ENCODE measurements around the gene LYRM9.
"Not testable (repeated sequence)": the region's sequence is repeated elsewhere in the genome, so short reads cannot be mapped to it uniquely, and the experiment has no call there.

LYRM9 gene

GRCh38 chr17:27905447-27906225 is 12.5 kb upstream of the LYRM9 start:
- no peak for DNase-seq

DNA sequence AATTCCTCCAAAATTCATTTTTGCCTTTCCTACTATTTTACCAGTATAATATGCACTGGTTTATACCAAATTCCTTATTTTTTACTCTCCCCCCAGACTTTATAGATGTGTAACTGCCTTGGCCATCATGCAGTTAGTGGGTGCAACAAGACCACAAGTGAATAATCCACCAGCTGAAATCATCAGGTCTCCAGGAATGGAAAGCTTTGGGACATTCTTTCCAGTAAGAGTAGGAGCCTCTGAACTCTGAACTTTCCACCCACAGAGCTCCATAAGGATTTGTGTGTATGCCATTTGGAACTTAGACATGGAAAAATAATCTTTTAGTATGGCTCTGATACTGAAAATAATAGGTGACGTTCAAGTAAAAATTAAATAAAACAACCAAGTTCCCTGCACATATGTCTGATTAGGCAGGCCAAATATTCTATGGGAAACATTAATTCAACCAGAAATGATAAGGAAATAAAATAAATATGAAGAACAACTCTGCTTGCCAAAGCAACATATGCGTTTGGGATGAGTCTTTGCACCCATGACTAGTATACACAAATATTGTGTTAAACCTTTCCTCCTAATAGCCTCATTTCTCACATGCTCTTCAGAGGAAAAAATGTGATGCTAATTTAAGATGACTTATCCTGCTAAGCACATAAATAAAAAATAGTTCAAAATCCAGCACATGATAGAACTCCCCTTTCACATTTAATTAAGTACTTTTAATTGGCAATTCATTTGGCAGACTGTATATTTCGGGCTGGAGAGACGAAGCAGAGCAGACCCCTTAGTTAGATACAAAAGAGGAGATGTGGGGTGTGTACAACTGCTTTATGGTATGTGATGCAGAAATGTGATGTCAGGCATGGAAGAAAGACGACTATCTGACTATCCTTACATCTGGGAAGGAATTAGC is 11.6 kb upstream of the LYRM9 start:
- no peak for DNase-seq

DNA sequence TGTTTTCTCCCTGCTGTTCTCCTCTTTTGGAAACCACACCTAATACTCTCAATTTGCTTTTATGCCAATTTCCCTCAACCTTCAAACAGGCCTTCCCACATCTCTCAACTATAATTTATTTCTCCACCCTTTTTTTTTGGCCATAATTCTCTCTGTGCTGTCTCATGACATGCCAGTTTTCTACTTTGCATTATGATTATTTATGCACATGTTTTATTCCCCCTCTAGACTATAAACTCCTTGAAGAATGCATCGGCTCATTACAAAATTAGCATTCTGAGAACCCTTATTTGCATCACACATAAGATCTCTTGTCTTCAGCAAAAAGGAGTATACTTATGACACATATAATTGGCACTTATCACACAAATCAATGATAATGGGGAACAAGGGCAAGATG is 10.9 kb upstream of the LYRM9 start:
- DNase-seq: no peak

GRCh38 chr17:27899525-27899924 is 6.4 kb upstream of the LYRM9 start:
- DNase-seq: no peak

DNA sequence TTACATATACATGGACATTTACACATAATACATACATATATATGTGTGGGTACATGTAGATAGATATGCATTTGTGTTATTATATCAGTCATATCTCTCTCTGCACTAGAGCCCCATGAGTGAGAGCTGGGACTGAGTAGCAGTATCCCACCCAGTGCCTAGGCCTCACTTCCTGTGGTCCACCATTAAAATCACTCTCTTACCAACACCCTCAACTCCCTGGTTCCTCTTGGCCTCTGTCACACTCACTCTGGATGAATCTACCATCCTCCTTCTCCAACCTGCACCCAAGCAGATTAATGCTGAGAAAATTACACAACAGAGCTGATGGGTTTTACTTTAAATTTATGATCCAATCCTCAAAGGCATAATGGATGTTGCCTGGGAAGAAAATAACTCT is 4.9 kb upstream of the LYRM9 start:
- no peak for DNase-seq

GRCh38 chr17:27896701-27897100 is 3.5 kb upstream of the LYRM9 start:
- no peak for DNase-seq

DNA sequence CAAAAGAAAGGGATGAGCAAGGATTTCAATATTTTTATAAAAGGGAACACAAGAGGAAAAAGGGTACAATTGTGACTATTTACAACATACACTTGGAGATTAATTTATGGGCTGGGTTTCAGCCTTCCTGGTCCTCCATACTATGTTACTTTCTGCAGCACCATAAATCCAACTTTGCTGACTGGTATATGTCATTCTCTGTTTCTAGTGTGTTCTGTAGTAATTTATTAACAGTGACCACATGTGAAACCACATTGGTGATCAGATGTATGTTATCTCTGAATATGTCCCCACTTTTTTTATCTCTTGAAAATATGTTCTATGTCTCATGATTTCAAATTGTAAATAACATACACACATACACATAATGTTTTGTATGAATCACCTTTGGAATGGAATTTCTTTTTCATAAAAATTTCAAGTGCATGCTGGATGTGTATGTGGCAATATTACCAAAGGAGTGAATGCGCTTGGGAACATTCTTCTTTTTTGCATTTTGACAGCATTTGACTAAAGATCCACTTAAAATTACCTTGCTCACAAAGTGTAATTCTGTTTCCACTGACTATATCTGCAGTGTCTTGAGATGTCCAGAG is 2.9 kb upstream of the LYRM9 start:
- DNase-seq: no peak

DNA sequence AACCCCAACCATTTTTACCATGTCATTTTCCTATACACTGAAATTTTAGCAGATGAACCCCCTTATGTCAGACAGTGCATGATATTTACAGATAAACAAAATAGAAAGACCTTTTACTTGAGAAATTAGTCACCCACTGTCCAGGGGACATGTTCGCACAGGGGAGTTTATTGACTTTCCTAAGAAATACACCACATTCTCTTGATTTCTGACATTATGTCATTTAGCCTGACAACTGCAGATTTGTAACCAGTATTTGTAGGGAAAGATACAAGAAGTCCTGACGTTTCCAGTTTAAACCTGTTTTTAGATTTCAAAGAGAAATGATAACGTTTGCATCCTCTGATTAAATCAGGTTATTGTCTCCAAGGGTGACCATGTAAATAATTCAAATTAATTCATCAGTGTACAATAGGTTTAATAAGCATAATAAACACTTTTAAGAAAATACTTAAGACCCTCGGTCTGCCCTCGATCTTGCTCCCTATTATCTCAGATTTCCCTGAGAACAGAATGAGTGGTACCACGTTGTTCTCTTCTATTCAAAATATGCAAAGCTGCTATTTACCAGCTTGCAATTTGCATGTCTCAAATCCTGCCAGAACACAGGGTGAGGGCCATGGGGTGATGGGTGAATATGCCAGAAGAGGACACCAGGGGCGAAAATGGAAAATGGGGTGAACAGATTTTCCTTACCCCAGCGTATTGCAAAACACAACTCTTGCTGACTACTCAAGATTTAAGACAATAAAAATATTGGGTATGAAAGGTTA is 2.1 kb upstream of the LYRM9 start:
- no peak for DNase-seq

DNA sequence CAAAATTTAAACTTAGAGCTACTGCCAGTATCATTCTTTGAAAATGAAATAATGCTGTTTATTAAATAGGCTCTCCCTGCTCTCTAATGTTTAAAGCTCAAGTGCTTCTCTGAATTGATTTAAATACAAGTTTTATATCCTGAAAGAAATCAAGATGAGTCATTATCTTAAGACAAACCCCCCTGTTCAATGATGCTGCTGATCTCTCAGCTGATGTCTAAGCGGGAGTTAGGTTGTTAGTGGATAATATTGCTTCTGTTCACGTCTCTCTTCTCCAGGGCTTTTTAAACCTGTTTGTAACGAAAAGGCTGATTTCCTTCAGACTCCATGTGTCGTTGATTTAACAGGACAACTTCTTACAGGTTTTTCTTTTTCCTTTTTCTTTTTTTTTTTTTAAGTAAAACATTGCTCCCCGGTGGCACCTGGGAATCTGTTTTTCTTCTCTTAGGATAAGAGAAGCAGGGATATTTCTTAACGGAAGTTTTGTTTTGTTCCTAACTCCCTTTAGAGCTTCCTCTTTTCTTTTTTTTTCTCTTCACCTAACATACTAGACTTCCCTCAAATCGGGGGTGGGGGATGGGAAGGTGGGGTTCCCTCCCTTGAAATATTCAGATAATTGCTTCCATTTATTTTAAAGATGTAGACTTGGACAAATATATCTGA is 807 bp upstream of the LYRM9 start:
- no peak for DNase-seq

DNA sequence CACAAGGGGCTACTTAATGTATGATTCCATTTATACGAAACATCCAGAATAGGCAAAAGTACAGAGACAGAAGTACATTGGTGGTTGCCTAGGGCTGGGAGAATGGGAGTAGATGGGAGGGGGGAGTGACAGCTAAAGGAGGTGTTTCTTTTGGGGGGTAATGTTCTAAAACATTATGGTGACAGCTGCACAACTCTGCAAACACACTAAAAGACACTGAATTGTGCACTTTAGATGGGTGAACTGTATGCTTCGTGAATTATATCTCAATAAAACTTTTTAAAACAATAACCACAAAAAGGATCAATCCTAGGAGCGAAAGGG is 661 bp downstream of the LYRM9 start:
- no peak for DNase-seq

DNA sequence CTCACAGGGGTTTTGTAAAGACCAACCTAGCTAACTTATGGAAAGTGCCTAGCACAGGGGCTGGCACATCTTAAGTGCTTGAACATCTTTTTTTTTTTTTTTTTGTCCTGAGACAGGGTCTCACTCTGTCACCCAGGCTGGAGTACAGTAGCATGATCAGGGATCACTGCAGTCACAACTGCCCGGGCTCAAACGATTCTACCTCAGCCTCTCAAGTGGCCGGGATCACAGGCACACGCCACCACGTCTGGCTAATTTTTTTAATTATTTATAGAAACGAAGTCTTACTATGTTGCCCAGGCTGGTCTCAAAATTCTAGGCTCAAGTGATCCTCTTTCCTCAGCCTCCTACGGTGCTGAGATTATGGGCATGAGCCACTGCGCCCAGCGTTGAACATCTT is 1.3 kb downstream of the LYRM9 start:
- no peak for DNase-seq

DNA sequence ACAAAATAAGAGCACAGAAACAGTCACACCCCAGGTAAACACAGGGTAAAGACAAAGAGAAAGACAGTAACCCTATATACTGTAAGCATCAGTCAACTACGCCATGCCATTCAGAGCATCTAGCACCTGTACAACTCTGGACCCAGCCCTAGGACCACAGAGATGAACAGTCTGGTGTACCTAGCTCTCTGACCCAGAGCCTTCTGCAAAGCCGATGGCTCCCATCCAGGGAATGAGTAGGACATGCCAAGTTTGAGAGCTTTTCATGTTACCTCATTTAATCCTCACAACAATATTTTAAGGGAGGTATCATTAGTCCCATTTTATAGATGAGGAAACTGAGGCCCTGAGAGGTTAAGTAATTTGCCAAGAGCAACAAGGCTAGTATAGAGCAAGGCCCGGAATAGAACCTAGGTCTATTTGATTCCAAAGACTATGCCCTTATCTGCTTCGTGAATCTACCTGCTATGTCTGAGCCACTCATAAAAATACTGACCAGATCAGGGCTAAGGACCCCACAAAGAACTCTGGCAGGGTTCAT is 3.4 kb downstream of the LYRM9 start:
- DNase-seq: no peak

- no peak for DNase-seq
These were observed 4.2 kb downstream of the LYRM9 start for GRCh38 chr17:27888945-27889344.

DNA sequence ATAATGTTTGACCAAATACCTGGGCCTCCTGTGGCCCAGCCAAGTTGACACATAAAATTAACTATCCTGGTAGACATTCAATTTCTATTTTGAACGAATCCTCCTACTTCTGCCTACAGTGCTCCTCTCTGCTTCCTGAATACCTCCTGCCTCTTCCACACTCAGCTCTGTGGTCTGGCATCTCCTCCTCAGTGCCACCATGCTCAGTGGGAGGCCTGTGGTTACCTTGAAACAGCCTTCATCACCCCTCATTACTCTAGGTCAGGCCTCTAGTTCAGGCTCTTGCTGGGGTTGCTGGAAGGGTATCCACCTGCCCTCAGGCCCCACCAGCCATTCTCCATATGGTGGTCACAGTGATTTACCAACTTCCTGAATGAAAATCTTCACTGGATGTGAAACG is 5.1 kb downstream of the LYRM9 start:
- DNase-seq: no peak

DNA sequence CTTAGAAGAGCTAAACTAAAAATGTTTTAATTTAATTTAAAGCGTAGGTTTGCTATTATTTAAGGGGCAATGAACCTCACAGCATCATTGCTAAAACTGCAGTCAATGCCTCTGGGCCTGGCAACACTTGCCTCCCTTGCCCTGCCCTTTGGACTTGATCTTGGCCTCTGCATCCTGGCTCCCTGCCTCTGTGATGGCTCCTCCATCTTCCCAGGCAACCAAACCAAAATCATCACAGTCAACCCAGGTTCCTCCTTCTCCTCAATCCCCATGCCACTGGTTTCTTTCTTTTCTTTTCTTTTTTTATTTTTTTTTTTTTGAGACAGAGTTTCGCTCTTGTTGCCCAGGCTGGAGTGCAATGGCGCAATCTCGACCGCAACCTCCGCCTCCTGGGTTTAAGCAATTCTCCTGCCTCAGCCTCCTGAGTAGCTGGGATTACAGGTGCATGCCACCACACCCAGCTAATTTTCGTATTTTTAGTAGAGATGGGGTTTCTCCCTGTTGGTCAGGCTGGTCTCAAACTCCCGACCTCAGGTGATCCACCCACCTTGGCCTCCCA is 6.7 kb downstream of the LYRM9 start:
- not testable (repeated sequence) for DNase-seq

DNA sequence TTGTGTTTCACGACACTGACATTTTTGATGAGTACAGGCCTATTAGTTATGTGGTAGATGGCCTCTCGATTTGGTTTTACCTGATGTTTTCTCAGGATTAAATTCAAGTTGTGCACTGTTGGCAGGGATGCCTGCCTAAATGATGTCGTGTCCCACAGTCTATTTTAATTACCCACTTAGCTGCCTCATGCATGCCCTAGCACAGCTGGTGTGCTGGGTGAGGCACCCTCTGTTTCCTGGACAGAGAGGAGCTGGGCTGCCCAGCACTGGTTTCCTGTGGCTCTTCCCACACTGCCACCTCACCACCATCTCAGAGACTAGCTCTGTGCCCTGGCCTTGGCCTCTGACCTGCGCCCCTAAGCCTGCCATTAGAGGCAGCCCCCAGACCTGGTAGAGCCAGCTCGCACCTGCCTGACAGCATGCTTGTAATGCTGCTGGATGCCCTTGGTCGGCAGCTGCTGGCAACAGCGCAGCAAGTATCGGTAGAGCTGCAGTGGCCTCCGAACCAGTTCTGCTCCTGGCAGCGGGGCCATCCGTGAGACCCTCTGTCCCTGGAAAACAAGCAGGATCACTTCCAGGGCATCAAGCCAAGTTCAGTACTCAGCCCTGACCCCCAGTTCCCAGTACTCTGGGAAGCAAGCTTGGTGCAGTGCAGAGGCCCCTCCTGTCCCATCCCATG is 10.9 kb downstream of the LYRM9 start:
- no peak for DNase-seq

GRCh38 chr17:27879987-27880608 is 13.1 kb downstream of the LYRM9 start:
- no peak for DNase-seq

- no peak for DNase-seq
These were observed 14.2 kb downstream of the LYRM9 start for GRCh38 chr17:27878776-27879562.

GRCh38 chr17:27873746-27874145 is 19.4 kb downstream of the LYRM9 start:
- no peak for DNase-seq

GRCh38 chr17:27873211-27873610 is 20.0 kb downstream of the LYRM9 start:
- no peak for DNase-seq
